Activated effector memory CD4-positive, alpha-beta T cell treated with anti-CD3 and anti-CD28 coated beads, Interleukin-2, amount 50 U/mL, for 16 hours (primary cell): ENCODE measurements around the gene HBQ1.
A peak's percentile ranks its signal among the peaks of the same experiment; 100 is the strongest.
"Not testable (repeated sequence)": the region's sequence is repeated elsewhere in the genome, so short reads cannot be mapped to it uniquely, and the experiment has no call there.

Experiments used
- DNase-seq: peaks from one replicate; pipeline ENCODE4 v3.0.0-alpha.2; 2020

HBQ1 gene

DNA sequence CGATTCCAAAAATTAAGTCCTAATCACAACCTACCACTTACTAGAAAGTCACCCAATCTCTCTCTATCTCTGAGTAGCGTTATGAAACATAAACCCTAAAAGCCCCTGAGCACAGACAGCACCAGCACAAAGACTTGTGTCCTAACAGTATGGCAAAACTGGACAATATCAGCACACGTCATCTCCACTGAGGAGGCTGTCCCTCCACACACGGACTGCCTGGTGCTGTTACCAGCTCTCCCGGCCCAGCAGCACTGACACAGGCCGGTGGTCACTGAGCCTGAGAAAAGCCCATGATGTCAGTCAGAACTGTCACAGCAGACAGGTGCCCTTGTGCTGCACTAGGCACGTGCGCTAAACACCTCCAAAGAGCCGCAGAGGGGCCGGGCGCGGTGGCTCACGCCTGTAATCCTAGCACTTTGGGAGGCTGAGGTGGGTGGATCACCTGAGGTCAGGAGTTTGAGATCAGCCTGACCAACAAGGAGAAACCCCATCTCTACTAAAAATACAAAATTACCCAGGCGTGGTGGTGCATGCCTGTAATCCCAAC lies 31.4 kb downstream of the HBQ1 start:
- not testable (repeated sequence) for DNase-seq

DNA sequence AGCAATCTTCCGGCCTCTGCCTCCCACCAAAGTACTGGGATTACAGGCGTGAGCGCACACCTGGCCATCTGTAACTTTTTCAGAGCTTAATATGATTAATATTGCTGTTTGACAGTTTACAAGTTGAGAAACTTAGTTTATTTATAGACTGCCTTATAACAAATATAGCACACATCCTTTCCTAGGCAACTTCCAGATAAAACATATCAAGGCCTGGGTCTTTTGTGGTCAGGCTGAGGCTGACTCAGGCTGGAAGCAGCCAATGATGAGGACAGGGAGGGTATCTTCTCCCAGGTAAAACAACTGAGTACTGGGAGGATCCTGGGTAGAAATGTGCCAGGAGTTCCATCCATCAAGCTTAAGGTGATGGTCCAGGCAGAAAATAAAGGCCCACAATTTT lies 32.7 kb downstream of the HBQ1 start:
- DNase-seq: no peak

DNA sequence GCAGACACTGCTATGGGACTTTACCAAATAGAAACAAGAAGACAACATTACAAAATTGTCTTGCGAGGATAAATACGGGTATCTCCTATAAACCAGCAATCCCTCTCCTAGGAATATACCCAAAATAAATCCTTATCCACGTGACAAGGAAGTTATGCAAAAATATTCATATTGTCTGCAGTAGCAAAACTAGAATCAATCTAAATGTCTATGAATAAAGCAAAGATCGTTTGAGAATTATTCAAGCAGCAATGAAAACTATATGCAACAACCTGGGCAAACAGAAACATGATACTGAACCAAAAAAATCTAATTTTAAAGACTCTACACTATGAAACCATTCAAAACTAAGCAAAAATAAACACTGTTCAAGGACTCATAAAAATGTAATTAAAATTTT lies 39.8 kb downstream of the HBQ1 start:
- no peak for DNase-seq

DNA sequence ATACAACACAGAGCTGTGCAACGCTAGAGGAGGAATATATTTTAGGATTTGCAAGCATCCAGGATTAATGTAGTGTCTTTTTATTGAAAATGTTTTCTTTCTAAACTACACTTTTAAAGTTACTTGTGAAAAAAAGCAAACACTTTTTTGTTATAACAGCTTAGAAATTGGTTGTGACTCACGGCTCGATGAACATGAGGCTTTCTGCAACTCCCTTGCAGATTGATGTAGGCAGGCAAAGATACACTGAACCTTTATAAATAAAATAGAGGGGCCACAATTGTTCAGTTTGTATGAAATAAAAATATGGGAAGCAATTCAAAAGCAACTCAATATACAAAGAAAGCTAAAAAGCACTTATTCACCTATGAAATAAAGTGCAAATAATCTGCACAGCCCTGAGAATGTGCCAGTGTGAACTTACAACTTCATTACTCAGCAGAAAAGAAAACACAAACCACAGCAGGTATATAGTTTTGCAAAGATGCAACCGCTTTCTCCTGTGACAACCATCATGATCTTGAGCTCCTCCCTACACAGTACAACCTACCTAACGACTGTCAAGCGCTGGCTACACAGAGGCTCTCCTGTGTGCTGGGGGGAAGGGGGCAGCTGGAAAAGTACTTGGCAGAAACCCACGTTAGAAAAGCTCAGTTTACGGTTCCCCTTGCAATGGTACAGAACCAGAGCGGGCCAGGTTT lies 48.0 kb downstream of the HBQ1 start:
- DNase-seq: no peak

DNA sequence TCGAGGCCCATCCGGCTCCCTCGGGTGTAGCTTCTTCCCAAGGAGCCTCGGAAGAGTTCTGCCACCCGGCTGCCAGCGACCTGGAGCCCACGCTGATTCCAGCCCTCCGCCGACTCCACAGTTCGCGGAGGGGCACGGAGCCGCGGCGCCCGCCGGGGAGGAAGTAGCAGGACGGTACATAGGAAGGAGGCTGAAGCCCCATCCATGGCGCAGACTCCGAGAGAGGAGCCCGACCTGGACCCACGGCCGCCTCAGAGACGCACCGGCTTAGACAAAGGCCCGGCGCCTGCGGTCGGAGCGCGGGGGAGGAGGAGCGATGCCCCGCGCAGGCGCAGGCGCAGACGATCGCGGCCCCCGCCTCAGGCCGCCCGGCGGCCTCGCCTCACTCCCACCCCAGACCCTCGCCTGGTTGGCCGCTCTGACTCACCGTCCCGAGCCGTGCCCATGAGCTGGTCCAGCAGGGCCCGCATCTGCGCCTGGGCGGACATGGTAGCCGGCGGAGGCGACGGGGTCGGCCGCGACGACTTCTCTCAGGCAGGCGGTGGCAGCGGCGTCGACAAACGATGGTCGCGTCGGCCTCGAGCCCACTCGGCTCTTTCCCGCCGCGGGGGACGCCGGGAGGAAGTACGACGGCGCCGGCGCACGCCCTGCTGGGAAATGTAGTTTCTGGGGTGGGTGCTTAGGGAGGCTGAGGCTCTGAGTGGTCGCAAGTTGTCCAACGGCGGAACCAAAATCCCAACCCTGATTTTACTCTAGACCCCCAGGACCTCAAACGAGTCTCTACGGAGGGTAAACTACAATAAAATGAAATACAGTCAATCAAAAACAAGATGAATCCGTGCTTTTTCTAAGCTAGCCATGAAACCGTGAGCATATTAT lies 48.8 kb downstream of the HBQ1 start, which contains the start of gene LUC7L:
LUC7L (minus strand) TSS at position 598 of the 879 bp plus-strand sequence; CDS start at position 488, 110 bp downstream.
- peak; percentile 95 for DNase-seq

DNA sequence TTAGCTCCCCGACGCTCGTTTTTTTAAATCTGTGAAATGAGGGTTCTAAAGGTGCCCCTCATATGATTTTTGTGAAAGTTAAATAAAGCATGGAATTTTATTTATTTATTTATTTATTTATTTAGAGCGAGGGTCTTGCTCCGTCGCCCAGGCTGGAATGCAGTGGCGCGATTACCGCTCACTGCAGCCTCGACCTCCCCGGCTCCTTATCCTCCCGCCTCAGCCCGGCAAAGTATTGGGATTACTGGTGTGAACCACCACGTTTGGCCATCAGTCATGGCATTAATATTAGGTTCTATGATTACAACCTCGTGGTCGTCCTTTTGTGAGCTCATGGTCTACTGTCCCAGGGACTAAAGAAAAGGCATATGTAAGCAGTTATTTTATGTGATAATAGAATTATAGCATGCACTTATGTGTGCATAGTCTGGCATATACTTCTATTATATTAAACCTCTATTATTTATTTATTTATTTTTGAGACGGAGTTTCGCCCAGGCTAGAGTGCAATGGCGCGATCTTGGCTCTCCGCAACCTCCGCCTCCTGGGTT lies 49.5 kb downstream of the HBQ1 start:
- no peak for DNase-seq

DNA sequence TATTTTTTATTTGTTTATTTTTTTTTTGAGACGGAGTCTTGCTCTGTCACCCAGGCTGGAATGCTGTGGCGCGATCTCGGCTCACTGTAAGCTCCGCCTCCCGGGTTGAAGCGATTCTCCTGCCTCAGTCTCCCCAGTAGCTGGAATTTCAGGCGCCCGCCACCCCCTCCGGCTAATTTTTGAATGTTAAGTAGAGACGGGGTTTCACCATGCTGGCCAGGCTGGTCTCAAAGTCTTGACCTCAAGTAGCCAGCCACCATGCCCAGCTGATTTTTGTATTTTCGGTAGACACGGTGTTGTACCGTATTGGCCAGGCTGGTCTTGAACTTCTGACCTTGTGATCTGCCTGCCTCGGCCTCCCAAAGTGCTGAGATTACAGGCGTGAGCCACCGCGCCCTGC lies 50.1 kb downstream of the HBQ1 start:
- not testable (repeated sequence) for DNase-seq
